Right kidney (tissue), 1 donor: ENCODE results near the gene ZNF708.
"Not testable (repeated sequence)": the region's sequence is repeated elsewhere in the genome, so short reads cannot be mapped to it uniquely, and the experiment has no call there.

Experiments
- DNase-seq: peaks from one replicate; pipeline ENCODE4 v3.0.0-alpha.2; 2016

Gene ZNF708

DNA sequence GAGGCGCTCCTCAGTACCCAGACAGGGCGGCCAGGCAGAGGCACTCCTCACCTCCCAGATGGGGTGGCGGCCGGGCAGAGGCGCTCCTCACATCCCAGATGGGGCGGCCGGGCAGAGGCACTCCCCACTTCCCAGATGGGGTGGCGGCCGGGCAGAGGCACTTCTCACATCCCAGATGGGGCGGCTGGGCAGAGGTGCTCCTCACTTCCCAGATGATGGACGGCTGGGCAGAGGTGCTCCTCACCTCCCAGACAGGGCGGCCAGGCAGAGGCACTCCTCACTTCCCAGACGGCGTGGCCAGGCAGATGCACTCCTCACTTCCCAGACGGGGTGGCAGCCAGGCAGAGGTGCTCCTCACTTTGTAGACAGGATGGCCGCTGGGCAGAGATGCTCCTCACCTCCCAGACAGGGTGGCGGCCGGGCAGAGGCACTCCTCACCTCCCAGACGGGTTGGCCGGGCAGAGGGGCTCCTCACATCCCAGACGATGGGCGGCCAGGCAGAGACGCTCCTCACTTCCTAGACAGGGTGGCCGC is 68.3 kb downstream of the ZNF708 start:
- not testable (repeated sequence) for DNase-seq

DNA sequence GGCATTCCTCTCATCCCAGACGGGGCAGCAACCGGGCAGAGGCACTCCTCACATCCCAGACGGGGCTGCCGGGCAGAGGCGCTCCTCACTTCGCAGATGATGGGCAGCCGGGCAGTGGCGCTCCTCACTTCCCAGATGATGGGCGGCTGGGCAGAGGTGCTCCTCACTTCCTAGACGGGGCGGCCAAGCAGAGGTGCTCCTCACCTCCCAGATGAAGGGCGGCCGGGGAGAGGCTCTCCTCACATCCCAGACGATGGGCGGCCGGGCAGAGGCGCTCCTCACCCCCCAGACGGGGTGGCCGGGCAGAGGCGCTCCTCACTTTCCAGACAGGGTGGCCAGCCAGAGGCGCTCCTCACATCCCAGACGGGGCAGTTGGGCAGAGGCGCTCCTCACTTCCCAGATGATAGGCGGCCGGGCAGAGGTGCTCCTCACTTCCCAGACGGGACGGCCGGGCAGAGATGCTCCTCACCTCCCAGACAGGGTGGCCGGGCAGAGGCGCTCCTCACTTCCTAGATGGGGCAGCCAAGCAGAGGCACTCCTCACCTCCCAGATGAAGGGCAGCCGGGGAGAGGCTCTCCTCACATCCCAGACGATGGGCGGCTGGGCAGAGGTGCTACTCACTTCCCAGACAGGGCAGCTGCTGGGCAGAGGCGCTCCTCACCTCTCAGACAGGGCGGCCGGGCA is 68.9 kb downstream of the ZNF708 start:
- DNase-seq = no peak

DNA sequence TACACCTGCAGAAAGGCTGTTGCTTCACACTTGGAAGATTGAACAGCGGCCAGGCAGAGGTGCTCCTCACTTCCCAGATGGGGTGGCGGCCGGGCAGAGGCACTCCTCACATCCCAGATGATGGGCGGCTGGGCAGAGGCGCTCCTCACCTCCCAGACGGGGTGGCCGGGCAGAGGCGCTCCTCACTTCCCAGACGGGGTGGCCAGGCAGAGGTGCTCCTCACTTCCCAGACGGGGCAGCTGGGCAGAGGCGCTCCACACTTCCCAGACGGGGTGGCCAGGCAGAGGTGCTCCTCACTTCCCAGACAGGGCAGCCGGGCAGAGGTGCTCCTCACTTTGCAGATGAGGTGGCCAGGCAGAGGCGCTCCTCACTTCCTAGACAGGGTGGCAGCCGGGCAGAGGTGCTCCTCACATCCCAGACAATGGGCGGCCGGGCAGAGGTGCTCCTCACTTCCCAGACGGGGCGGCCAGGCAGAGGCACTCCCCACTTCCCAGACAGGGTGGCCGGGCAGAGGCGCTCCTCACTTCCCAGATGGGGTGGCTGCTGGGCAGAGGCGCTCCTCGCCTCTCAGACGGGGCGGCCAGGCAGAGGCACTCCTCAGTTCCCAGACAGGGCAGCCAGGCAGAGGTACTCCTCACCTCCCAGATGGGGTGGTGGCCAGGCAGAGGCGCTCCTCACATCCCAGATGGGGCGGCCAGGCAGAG is 69.6 kb downstream of the ZNF708 start:
- not testable (repeated sequence) for DNase-seq

DNA sequence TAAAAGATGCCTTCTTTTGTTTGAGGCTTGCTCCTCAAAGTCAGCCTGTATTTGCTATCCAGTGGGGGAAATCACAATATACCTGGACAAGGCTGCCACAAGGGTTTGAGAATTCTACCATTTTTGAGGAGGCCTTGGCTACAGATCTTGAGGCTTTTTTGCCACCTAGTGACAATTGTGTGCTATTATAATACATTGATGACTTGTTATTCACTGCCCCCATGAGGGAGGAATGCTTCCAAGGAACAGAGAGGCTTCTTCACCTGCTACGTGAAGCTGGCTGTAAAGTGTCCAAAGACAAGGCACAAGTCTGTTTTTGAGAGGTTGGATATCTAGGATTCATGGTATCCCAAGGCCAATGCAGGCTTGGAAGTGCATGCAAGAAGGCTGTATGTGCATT is 72.5 kb downstream of the ZNF708 start:
- DNase-seq = no peak
